Heart left ventricle (tissue), 16 donors: ENCODE measurements around the gene GCGR. TPM values are rescaled to one million over a fixed set of nuclear protein-coding genes. Genes with fewer than 3 reads are reported as not detected.

ENCODE experiments used
- ATAC-seq, 4 donors: fragments of 200-7000 bp; cut with Tn5 transposase; one replicate each; pipeline ENCODE4 v1.9.1; 2020 to 2022; ENCODE audit warnings: moderate library complexity in 4 of 4, mild to moderate bottlenecking in 3 of 4, moderate number of reproducible peaks in 1 of 4
- DNase-seq, 5 donors: peaks; one replicate each; pipeline ENCODE4 v3.0.0-alpha.2; 2020
- H3K27ac ChIP-seq, 12 donors: fragments of 200-600 bp; sonication (generic) in 4 of 12; one replicate each; pipeline versions ENCODE4 v1.5.0 to v1.8.0; 2016 to 2022; ENCODE audit warnings: mild to moderate bottlenecking in 2 of 12
- H3K27me3 ChIP-seq, 9 donors: fragments of 200-600 bp; sonication (generic) in 2 of 9; one replicate each; pipeline versions ENCODE4 v1.5.1 to v1.8.0; 2016 to 2022; ENCODE audit warnings: mild to moderate bottlenecking in 3 of 9
- H3K36me3 ChIP-seq, 9 donors: fragments of 200-600 bp; sonication (generic) in 2 of 9; one replicate each; pipeline versions ENCODE4 v1.5.0 to v1.8.0; 2018 to 2022; ENCODE audit warnings: mild to moderate bottlenecking in 2 of 9
- H3K4me1 ChIP-seq, 12 donors: fragments of 200-600 bp; sonication (generic) in 4 of 12; one replicate each; pipeline versions ENCODE4 v1.5.0 to v1.8.0; 2016 to 2022; ENCODE audit warnings: mild to moderate bottlenecking in 3 of 12
- H3K4me3 ChIP-seq, 12 donors: fragments of 200-600 bp; sonication (generic) in 4 of 12; one replicate each; pipeline versions ENCODE4 v1.5.0 to v1.8.0; 2017 to 2022; ENCODE audit warnings: mild to moderate bottlenecking in 9 of 12, moderate library complexity in 4 of 12
- H3K9me3 ChIP-seq, 12 donors: fragments of 200-600 bp; sonication (generic) in 4 of 12; one replicate each; pipeline versions ENCODE4 v1.5.0 to v1.8.0; 2016 to 2022; ENCODE audit warnings: mild to moderate bottlenecking in 1 of 12
- CTCF ChIP-seq, 12 donors: fragments of 200-600 bp; sonication (generic) in 4 of 12; IDR thresholded peaks; one replicate each; pipeline versions ENCODE4 v1.5.0 to v1.8.0; 2018 to 2022; ENCODE audit warnings: antibody characterized with exemption in 12 of 12, mild to moderate bottlenecking in 5 of 12
- POLR2A ChIP-seq, 2 donors: fragments of 450-650 bp; IDR thresholded peaks; one replicate each; pipeline ENCODE4 v1.6.1; 2017; ENCODE audit warnings: antibody characterized with exemption in 2 of 2, mild to moderate bottlenecking in 2 of 2, moderate library complexity in 2 of 2
- WGBS, 4 donors: extraction: QIAGEN DNeasy Blood & Tissue Kit in 2 of 4; methylation state at CpG; one replicate each; pipeline versions ENCODE4 v1.1.5 to v1.1.7; 2013 to 2018; 5-methylcytosine and 5-hydroxymethylcytosine counted together
- intact Hi-C, 10 donors: fragments of 100-400 bp; cut with DNase I; formaldehyde crosslinking; loops; one replicate each; pipeline versions ENCODE4 v1.11.1 to v1.14.2; 2022
- polyA plus RNA-seq, 2 donors: library from polyadenylated mRNA; stranded (reverse); fragments of 200-250 nt; gene quantifications; one replicate each; pipeline ENCODE4 v1.2.3, GENCODE V29; 2013
- total RNA-seq, 9 donors: library from RNA; depleted of rRNA in 2 of 9; stranded (reverse); fragments of >200 nt in 2 of 9; fragmentation: NEBNext Ultra II Directional in 3 of 9; extraction: Animal tissue kit (Norgen Biotek cat#: 25700) in 3 of 9; gene quantifications; one replicate each; pipeline versions ENCODE4 v1.1.0 to v1.2.4, GENCODE V29; 2016 to 2023
- donor health status: ischemic (EF 13 %, LVEDD 7.1; RV severe dilation, severe dysfunction).
- donor health status: healthy with polysubstance abuse.
- donor health status: DM: no; HTN: yes; CAD: no.
- donor health status: DM: no; HTN: no; CAD: no.
- donor health status: ischemic (EF 25% LVEDD 6.9; RV normal size, moderate dysfunction).
- donor health status: ischemic (EF 25% LVEDD 5.7; RV mildly dilated, moderate dysfunction).
- donor health status: healthy.
- donor health status: DM: yes; HTN: yes; CAD: no.
- donor health status: ischemic (EF 35%, LVEDD 5.7; RV mildly dilated, moderate dysfunction).
- donor health status: nonischemic (EF 11% LVEDD 7.7; RV severe dilation, severe dysfunction).
- donor health status: DM: yes; HTN: yes; CAD: no.
- donor health status: PGD.
- donor health status: ischemic (EF 29% LVEDD 5.4; RV normal size, mild dysfunction).
- donor health status: nonischemic (EF 23%, LVEDD 6.1; RV moderate dilation, normal function).

GCGR gene
- total and polyA plus RNA-seq, 11 donors: not detected

DNA sequence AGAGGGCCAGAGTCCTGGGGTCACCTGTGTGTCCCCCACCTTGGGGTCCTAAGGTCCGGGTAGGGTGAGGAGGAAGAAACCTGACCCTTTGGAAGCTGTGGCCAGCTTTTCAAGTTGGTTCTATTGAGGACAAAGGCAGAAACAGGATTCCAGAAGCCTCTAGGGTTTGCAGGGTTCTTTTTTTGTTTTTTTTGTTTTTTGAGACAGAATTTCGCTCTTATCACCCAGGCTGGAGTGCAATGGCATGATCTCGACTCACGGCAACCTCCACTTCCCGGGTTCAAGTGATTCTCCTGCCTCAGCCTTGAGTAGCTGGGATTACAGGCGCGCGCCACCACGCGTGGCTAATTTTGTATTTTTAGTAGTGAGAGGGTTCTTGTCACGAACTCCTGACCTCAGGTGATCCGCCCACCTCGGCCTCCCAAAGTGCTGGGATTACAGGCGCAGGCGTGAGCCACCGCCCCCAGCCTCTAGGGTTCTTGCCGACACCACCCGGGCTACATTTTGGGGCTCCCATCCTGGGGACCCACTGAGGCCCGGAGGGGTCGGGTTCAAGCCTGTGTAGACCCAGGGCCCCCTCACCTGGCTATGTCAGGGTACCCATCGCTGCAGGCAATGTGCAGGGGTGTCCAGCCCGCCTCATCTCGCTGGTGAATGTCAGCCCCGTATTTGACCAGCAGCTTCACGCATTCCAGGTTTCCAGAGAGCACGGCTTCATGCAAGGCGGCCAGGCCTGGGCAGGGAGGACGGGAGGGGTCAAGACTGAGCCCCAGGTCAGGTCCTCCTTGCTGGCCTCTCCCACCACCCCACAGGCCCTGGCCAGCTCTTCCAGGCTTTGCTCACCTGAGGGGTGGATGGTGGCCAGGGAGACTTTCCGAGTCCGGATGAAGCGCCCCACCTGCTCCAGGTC is 30.2 kb downstream of the GCGR start:
- Histone ChIP-seq H3K27me3 (no peaks in the 10 kb centered on the region), H3K4me1 (peaks cover 0 to 31% (median 21%) of the 10 kb centered on the region in 12 donors), H3K36me3 (no peaks in the 10 kb centered on the region), H3K9me3 (no peaks in the 10 kb centered on the region), H3K4me3 (peak overlapping the region; percentile 50 to 97 (median 85)), H3K27ac (peak overlapping the region in 11 of 12 donors; percentile 92 to 99 (median 96))
- WGBS, 4 donors: 78 to 88% (median 85%) methylated on average over 23 to 31 of the region's 31 CpGs
- intact Hi-C loops: loop anchor here in 1 of 10 donors (1.0 kb wide), 1 partner anchor 26 kb away; the partner anchor contains the start of gene P4HB
- TF ChIP-seq CTCF (IDR thresholded peaks at IDR 0.05) (no peak), POLR2A (IDR thresholded peaks at IDR 0.05) (no peak)
- ATAC-seq (no peak), DNase-seq (no peak)

GRCh38 chr17:81834831-81835267 is 30.9 kb downstream of the GCGR start, which contains the start of gene PPP1R27:
PPP1R27 (minus strand) TSS chr17:81835050; CDS start chr17:81834953, 97 bp downstream.
- no peaks in the 10 kb centered on the region for H3K27me3 ChIP-seq
- no peaks in the 10 kb centered on the region for H3K9me3 ChIP-seq
- no peak for TF ChIP-seq CTCF (IDR thresholded peaks at IDR 0.05)
- TF ChIP-seq POLR2A (IDR thresholded peaks at IDR 0.05): no peak
- H3K4me3 ChIP-seq: peak within 1 kb of the TSS in 11 of 12 donors; percentile 50 to 97 (median 83)
- ATAC-seq (no peak), DNase-seq (no peak)
- H3K27ac ChIP-seq: peak within 1 kb of the TSS in 9 of 12 donors; percentile 94 to 99 (median 96)
- intact Hi-C loops: no loop called here
- H3K4me1 ChIP-seq: peaks cover 0 to 31% (median 21%) of the 10 kb centered on the region in 12 donors
- 89 to 97% (median 93%) methylated on average over 19 to 26 of the region's 26 CpGs for WGBS, 4 donors
- H3K36me3 ChIP-seq: no peaks in the 10 kb centered on the region

DNA sequence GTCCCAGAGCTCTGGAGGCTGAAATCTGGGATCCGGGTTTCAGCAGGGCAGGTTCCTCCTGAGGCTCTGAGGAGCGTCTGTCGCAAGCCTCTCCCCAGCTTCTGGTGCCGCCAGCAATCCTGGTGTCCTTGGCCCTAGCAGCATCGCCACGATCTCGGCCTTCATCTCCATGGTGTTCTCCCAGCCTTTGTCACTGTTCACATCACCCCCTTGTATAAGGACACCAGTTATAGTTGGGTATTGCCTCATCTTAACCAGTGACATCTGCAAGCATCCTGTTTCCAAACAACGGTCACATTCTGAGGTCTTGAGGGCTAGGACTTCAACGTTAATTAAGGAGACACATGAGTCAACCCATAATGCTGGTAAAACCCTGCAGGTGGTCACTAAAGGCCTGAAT is 33.7 kb downstream of the GCGR start:
- Histone ChIP-seq H3K4me3 (no peak overlapping the region), H3K4me1 (peaks cover 0 to 33% (median 14%) of the 10 kb centered on the region in 12 donors), H3K27me3 (no peaks in the 10 kb centered on the region), H3K9me3 (no peaks in the 10 kb centered on the region), H3K27ac (no peak overlapping the region), H3K36me3 (peaks cover 0 to 5% (median 3%) of the 10 kb centered on the region in 9 donors)
- DNase-seq (no peak), ATAC-seq (no peak)
- intact Hi-C loops: no loop called here
- 75 to 90% (median 82%) methylated on average over 9 of the region's 9 CpGs for WGBS, 4 donors
- TF ChIP-seq CTCF (IDR thresholded peaks at IDR 0.05): no peak
- TF ChIP-seq POLR2A (IDR thresholded peaks at IDR 0.05): no peak

DNA sequence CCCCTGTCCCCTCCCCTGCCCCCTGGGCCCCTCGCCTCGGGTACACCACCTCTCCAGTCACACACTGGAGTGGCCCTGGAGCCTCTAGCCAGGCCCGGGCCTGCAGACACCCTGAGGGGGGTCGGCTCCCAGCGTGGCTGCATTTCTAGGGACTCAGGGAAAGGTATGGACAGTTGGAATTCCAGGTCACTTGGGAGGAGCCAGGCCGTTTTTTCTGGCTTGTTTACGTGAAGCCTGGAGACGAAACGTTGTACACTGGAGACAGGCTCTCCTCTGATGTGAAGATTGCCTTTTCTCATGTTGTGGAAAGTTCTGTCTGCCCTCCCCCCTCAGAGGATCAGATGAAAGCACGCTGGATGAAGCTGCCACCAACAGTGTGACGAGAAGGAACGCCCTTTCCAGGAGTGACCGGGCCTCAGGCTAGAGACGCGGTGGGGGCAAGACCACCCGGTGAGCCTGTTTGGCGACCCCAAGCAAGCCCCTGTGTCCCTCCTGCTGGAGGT is 34.9 kb downstream of the GCGR start:
- DNase-seq: no peak
- no peak for ATAC-seq
- H3K36me3 ChIP-seq: peaks cover 0 to 17% (median 15%) of the 10 kb centered on the region in 9 donors

More for the DNA sequence above, 34.9 kb downstream of the GCGR start:
- TF ChIP-seq CTCF (IDR thresholded peaks at IDR 0.05) (no peak), POLR2A (IDR thresholded peaks at IDR 0.05) (no peak)
- Histone ChIP-seq H3K4me1 (peaks cover 0 to 26% (median 9%) of the 10 kb centered on the region in 12 donors), H3K27me3 (no peaks in the 10 kb centered on the region), H3K9me3 (no peaks in the 10 kb centered on the region), H3K27ac (no peak overlapping the region), H3K4me3 (no peak overlapping the region)
- intact Hi-C loops: no loop called here
- WGBS, 4 donors: 48 to 60% (median 54%) methylated on average over 14 to 17 of the region's 17 CpGs
